Gastrocnemius medialis (tissue), 4 donors: ENCODE results near the gene ABTB2.

Experiments used
- POLR2A ChIP-seq, 2 donors: fragments of 450-650 bp; IDR thresholded peaks; one replicate each; pipeline ENCODE4 v1.6.1; 2017; ENCODE audit warnings: antibody characterized with exemption in 2 of 2, mild to moderate bottlenecking in 2 of 2, moderate library complexity in 2 of 2
- TF ChIP-seq, protein P1 (sequence below), 5 experiments: fragments of 450-650 bp in 3 of 5; fragments of 200-600 bp in 2 of 5; sonication (generic) in 2 of 5; IDR thresholded peaks in 4 of 5; conservative IDR thresholded peaks in 1 of 5; 1 replicate in 4 of 5; 2 replicates in 1 of 5; pipeline ENCODE4 v1.5.1; 2016 to 2019; ENCODE audit warnings: antibody characterized with exemption in 5 of 5, mild to moderate bottlenecking in 3 of 5, moderate library complexity in 3 of 5

DNA sequence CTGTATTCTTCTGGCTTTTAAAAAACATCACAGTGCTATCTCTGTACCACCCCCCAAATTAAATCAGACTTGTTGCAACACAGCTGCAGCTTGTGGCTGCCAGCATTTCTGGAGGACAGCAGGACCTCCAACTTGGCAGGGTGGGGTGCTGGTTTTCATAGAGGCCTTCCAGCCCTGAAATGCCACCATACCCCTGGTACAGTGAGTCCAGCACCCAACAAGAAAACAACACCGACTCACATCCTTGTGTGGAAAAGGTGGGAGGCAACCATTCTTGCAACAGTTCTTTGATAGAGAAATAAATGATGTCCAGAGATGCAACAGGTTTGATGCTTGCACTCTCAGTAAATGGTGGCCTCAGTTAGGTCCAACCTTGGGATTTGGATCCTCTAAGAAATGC is 96.0 kb downstream of the ABTB2 start:
- TF ChIP-seq, protein P1, sequence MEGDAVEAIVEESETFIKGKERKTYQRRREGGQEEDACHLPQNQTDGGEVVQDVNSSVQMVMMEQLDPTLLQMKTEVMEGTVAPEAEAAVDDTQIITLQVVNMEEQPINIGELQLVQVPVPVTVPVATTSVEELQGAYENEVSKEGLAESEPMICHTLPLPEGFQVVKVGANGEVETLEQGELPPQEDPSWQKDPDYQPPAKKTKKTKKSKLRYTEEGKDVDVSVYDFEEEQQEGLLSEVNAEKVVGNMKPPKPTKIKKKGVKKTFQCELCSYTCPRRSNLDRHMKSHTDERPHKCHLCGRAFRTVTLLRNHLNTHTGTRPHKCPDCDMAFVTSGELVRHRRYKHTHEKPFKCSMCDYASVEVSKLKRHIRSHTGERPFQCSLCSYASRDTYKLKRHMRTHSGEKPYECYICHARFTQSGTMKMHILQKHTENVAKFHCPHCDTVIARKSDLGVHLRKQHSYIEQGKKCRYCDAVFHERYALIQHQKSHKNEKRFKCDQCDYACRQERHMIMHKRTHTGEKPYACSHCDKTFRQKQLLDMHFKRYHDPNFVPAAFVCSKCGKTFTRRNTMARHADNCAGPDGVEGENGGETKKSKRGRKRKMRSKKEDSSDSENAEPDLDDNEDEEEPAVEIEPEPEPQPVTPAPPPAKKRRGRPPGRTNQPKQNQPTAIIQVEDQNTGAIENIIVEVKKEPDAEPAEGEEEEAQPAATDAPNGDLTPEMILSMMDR (IDR thresholded peaks at IDR 0.05 in 4 of 5, conservative IDR thresholded peaks at IDR 0.05 in 1 of 5), result no peak
- TF ChIP-seq POLR2A (IDR thresholded peaks at IDR 0.05), result no peak
